Measurements from ENCODE around the gene WDR1. TPM values are rescaled to one million over a fixed set of nuclear protein-coding genes. Genes with fewer than 3 reads are reported as not detected.

WDR1 gene
- polyA plus RNA-seq, 3 donors: 206 to 251 (median 243) TPM

GRCh38 chr4:10078481-10079233, 37.9 kb downstream of the WDR1 start:
- H3K4me3 ChIP-seq (replicated peaks in 1 of 3; ENCODE audit: low read depth in 2 of 3, low read length in 3 of 3): no peak overlapping the region
- peak overlapping the region; percentile 53 to 68 for H3K27ac ChIP-seq (ENCODE audit: low read depth in 1 of 2, low read length in 2 of 2)
- Mint-ChIP-seq H3K9me3 (no peaks in the 10 kb centered on the region), H3K4me1 (peaks cover 24% of the 10 kb centered on the region), H3K36me3 (peaks cover 94 to 98% of the 10 kb centered on the region in 2 donors), H3K27me3 (ENCODE audit: low read depth in 3 of 3) (peaks cover 0 to 2% (median 1%) of the 10 kb centered on the region in 3 donors), H3K27ac (peak overlapping the region; percentile 62 to 86 (median 78)), H3K4me3 (peak overlapping the region in 1 of 2 donors; percentile 31)
- intact Hi-C loops (cut with micrococcal nuclease): no loop called here
- no peaks in the 10 kb centered on the region for H3K27me3 ChIP-seq (ENCODE audit: control insufficient read depth in 2 of 2, insufficient read depth in 2 of 2, low read length in 2 of 2)
- H3K9me3 ChIP-seq (replicated peaks in 1 of 2; ENCODE audit: control insufficient read depth in 1 of 2, insufficient read depth in 1 of 2, low read length in 2 of 2): no peaks in the 10 kb centered on the region
- H3K4me2 ChIP-seq (replicated peaks; ENCODE audit: extremely low read depth, low read length, poor library complexity, severe bottlenecking): no peak overlapping the region
- H3K4me1 ChIP-seq (ENCODE audit: control insufficient read depth in 1 of 2, insufficient read depth in 2 of 2, low read length in 2 of 2): peaks cover 16 to 22% of the 10 kb centered on the region in 2 donors
- peaks cover 15% of the 10 kb centered on the region for H3K79me2 ChIP-seq (ENCODE audit: insufficient read depth, low read length)
- no peak for TF ChIP-seq CTCF (IDR thresholded peaks at IDR 0.05)
- no peak for DNase-seq
- H3K36me3 ChIP-seq (replicated peaks in 1 of 2; ENCODE audit: control insufficient read depth in 1 of 2, insufficient read depth in 2 of 2, low read length in 2 of 2): peaks cover 98 to 99% of the 10 kb centered on the region in 2 donors
- no peak overlapping the region for H3K9ac ChIP-seq (ENCODE audit: insufficient read depth, low read length, poor library complexity, severe bottlenecking)
- peaks cover 92% of the 10 kb centered on the region for H4K20me1 ChIP-seq (ENCODE audit: insufficient read depth, low read length)
- WGBS (ENCODE audit: insufficient coverage): 98% methylated on average over 13 of the region's 26 CpGs
- H2AFZ ChIP-seq (ENCODE audit: insufficient read depth, low read depth, low read length, poor library complexity, severe bottlenecking): no peak overlapping the region

- H3K36me3 ChIP-seq (replicated peaks in 1 of 2; ENCODE audit: control insufficient read depth in 1 of 2, insufficient read depth in 2 of 2, low read length in 2 of 2): peaks cover 98 to 99% of the 10 kb centered on the region in 2 donors
- Mint-ChIP-seq H3K27ac (peak overlapping the region; percentile 62 to 86 (median 78)), H3K4me1 (peaks cover 24% of the 10 kb centered on the region), H3K9me3 (no peaks in the 10 kb centered on the region), H3K27me3 (ENCODE audit: low read depth in 3 of 3) (peaks cover 0 to 2% (median 1%) of the 10 kb centered on the region in 3 donors), H3K4me3 (no peak overlapping the region), H3K36me3 (peaks cover 93 to 98% of the 10 kb centered on the region in 2 donors)
- H3K9me3 ChIP-seq (replicated peaks in 1 of 2; ENCODE audit: control insufficient read depth in 1 of 2, insufficient read depth in 1 of 2, low read length in 2 of 2): no peaks in the 10 kb centered on the region
- WGBS (ENCODE audit: insufficient coverage): 66% methylated on average over 22 of the region's 38 CpGs
- no peaks in the 10 kb centered on the region for H3K27me3 ChIP-seq (ENCODE audit: control insufficient read depth in 2 of 2, insufficient read depth in 2 of 2, low read length in 2 of 2)
- no peak overlapping the region for H3K4me3 ChIP-seq (replicated peaks in 1 of 3; ENCODE audit: low read depth in 2 of 3, low read length in 3 of 3)
- H3K79me2 ChIP-seq (ENCODE audit: insufficient read depth, low read length): peaks cover 15% of the 10 kb centered on the region
- peak overlapping the region; percentile 53 to 68 for H3K27ac ChIP-seq (ENCODE audit: low read depth in 1 of 2, low read length in 2 of 2)
- H4K20me1 ChIP-seq (ENCODE audit: insufficient read depth, low read length): peaks cover 83% of the 10 kb centered on the region
- H3K9ac ChIP-seq (ENCODE audit: insufficient read depth, low read length, poor library complexity, severe bottlenecking): peak overlapping the region; percentile 16
- H2AFZ ChIP-seq (ENCODE audit: insufficient read depth, low read depth, low read length, poor library complexity, severe bottlenecking): no peak overlapping the region
- peaks cover 16 to 22% of the 10 kb centered on the region in 2 donors for H3K4me1 ChIP-seq (ENCODE audit: control insufficient read depth in 1 of 2, insufficient read depth in 2 of 2, low read length in 2 of 2)
- no peak for TF ChIP-seq CTCF (IDR thresholded peaks at IDR 0.05)
- intact Hi-C loops (cut with micrococcal nuclease): no loop called here
- H3K4me2 ChIP-seq (replicated peaks; ENCODE audit: extremely low read depth, low read length, poor library complexity, severe bottlenecking): no peak overlapping the region
- DNase-seq: peak; percentile 37 to 70 (median 42)
Observed at GRCh38 chr4:10077483-10078335, 38.9 kb downstream of the WDR1 start.

All from CD14-positive monocyte (primary cell).